Fibroblast of lung (primary cell): ENCODE data around the gene ALG3.

ENCODE experiments used
- CTCF ChIP-seq, 2 donors: IDR thresholded peaks in 1 of 2; conservative IDR thresholded peaks in 1 of 2; 1 replicate in 1 of 2; 2 replicates in 1 of 2; pipeline ENCODE4 v1.5.1; 2011 to 2012; ENCODE audit warnings: low read length in 2 of 2, control low read depth in 1 of 2, inconsistent platforms in 1 of 2, low read depth in 1 of 2, mild to moderate bottlenecking in 1 of 2
- EZH2 ChIP-seq: IDR thresholded peaks from 2 replicates; pipeline ENCODE4 v1.5.1; 2012; ENCODE audit warnings: low read length, control low read depth, mild to moderate bottlenecking; ENCODE audit errors: missing control alignments

GRCh38 chr3:184222521-184222920 is 26.2 kb downstream of the ALG3 start:
- TF ChIP-seq CTCF (conservative IDR thresholded peaks at IDR 0.05 in 1 of 2, IDR thresholded peaks at IDR 0.05 in 1 of 2; ENCODE audit: low read depth in 1 of 2, low read length in 2 of 2) (no peak), EZH2 (no peak)
